Spleen (tissue), 7 donors: ENCODE data around the gene SECTM1.

Experiments used
- POLR2AphosphoS5 ChIP-seq, 3 donors: sonication (generic); formaldehyde crosslinking; IDR thresholded peaks; one replicate each; pipeline ENCODE4 v1.5.1; 2017; ENCODE audit warnings: antibody characterized with exemption in 3 of 3
- TF ChIP-seq, protein P1 (sequence below), 11 experiments: fragments of 200-600 bp in 7 of 11; fragments of 450-650 bp in 4 of 11; sonication (generic) in 4 of 11; IDR thresholded peaks in 8 of 11; conservative IDR thresholded peaks in 3 of 11; 1 replicate in 7 of 11; 2 replicates in 4 of 11; pipeline versions ENCODE4 v1.4.0 to v1.8.0; 2016 to 2021; ENCODE audit warnings: antibody characterized with exemption in 11 of 11, inconsistent platforms in 4 of 11, mild to moderate bottlenecking in 1 of 11
- donor health status: DM: no; HTN: no; CAD: no; lungs with moderate emphysema.
- donor health status: DM: no; HTN: no; CAD: no.
- donor health status: DM: no; HTN: no; CAD: no.

DNA sequence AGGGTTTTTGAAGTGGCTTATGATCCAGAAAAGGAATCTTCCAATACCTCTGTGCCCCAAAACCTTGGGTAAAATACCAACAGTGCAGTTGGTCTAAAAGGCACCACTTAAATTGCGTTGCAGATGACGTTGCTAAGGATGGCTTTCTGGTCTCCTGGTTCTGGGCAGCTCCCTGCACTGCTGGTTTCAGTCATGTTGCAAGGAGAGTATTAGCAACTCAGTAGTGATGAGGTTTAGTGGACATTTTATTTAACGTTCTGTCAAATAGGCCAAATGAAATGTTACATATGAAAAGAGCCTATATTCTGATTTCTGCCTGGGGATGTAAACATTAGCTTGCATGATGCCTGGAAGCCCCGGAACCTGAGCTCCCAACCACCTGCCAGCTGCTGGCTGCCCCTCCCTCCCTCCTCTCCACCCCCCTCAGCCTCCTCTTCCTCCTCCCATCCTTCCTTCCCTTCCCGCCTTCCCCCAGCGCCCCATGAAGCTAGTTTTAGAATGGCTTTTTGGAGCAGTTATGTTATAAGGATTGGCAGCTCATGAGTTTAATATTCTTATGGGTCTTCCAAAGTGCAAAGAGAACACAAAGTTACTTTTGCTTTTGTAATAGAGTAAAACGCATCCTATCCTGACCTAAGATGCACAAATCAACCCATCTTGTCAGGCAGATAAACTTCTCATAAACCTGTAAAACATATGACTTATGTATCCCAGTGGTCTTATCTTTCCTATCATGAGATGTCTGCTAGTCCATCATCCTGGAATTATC, 36.9 kb downstream of the SECTM1 start:
- no peak for TF ChIP-seq POLR2AphosphoS5 (IDR thresholded peaks at IDR 0.05)
- TF ChIP-seq, protein P1, sequence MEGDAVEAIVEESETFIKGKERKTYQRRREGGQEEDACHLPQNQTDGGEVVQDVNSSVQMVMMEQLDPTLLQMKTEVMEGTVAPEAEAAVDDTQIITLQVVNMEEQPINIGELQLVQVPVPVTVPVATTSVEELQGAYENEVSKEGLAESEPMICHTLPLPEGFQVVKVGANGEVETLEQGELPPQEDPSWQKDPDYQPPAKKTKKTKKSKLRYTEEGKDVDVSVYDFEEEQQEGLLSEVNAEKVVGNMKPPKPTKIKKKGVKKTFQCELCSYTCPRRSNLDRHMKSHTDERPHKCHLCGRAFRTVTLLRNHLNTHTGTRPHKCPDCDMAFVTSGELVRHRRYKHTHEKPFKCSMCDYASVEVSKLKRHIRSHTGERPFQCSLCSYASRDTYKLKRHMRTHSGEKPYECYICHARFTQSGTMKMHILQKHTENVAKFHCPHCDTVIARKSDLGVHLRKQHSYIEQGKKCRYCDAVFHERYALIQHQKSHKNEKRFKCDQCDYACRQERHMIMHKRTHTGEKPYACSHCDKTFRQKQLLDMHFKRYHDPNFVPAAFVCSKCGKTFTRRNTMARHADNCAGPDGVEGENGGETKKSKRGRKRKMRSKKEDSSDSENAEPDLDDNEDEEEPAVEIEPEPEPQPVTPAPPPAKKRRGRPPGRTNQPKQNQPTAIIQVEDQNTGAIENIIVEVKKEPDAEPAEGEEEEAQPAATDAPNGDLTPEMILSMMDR (IDR thresholded peaks at IDR 0.05 in 8 of 11, conservative IDR thresholded peaks at IDR 0.05 in 3 of 11): no peak
